Brain microvascular endothelial cell (primary cell): ENCODE measurements around the gene CDKL1.
"Not testable (repeated sequence)": the region's sequence is repeated elsewhere in the genome, so short reads cannot be mapped to it uniquely, and the experiment has no call there.

Experiments
- DNase-seq: peaks from one replicate; pipeline ENCODE4 v3.0.0-alpha.2; 2020
- H3K27ac ChIP-seq: fragments of 250-450 bp; sonication (Bioruptor Pico); 2 replicates; pipeline ENCODE4 v1.5.1; 2020; ENCODE audit warnings: mild to moderate bottlenecking, moderate library complexity
- H3K27me3 ChIP-seq: fragments of 250-450 bp; sonication (Bioruptor Pico); replicated peaks from 2 replicates; pipeline ENCODE4 v1.5.1; 2020; ENCODE audit warnings: mild to moderate bottlenecking
- H3K36me3 ChIP-seq: fragments of 250-450 bp; sonication (Bioruptor Pico); replicated peaks from 2 replicates; pipeline ENCODE4 v1.5.1; 2020; ENCODE audit warnings: mild to moderate bottlenecking
- H3K4me3 ChIP-seq: 2 replicates; pipeline ENCODE4 v1.5.1; 2011; ENCODE audit warnings: low read depth, mild to moderate bottlenecking, control low read depth, low read length, moderate library complexity
- in situ Hi-C: cut with HindIII; loops from 2 replicates; pipeline ENCODE4 v1.10.0; 2017; ENCODE audit warnings: low sequenced_read_pairs, low pct_ligation_motif_present
- TF ChIP-seq, protein P1 (sequence below): IDR thresholded peaks from 2 replicates; pipeline ENCODE4 v1.5.1; 2011; ENCODE audit warnings: low read depth, mild to moderate bottlenecking, moderate library complexity, low read length, control low read depth, inconsistent platforms; ENCODE audit errors: missing control alignments

Gene CDKL1

DNA sequence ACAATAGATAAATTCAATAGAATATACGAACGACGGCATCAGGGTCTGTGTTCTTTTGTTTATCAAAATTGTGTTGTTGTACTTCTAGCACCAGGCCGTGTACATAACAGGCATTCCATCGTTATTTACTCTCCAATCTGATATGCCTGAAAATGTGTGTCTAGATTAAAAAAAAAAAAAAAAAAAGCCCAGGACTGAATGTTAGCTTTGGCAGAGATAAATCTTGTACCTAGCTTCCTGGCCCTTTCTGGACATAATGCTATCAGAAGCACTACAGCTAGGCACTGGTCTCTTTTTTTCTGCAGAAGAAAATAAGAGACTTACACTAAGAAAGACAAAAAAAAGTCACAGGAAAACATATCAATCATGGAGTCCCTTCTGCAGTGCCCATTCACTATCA is 37.0 kb downstream of the CDKL1 start:
- Histone ChIP-seq H3K36me3 (no peaks in the 10 kb centered on the region), H3K4me3 (no peak overlapping the region), H3K27ac (no peak overlapping the region), H3K27me3 (no peaks in the 10 kb centered on the region)
- DNase-seq: no peak
- TF ChIP-seq, protein P1, sequence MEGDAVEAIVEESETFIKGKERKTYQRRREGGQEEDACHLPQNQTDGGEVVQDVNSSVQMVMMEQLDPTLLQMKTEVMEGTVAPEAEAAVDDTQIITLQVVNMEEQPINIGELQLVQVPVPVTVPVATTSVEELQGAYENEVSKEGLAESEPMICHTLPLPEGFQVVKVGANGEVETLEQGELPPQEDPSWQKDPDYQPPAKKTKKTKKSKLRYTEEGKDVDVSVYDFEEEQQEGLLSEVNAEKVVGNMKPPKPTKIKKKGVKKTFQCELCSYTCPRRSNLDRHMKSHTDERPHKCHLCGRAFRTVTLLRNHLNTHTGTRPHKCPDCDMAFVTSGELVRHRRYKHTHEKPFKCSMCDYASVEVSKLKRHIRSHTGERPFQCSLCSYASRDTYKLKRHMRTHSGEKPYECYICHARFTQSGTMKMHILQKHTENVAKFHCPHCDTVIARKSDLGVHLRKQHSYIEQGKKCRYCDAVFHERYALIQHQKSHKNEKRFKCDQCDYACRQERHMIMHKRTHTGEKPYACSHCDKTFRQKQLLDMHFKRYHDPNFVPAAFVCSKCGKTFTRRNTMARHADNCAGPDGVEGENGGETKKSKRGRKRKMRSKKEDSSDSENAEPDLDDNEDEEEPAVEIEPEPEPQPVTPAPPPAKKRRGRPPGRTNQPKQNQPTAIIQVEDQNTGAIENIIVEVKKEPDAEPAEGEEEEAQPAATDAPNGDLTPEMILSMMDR: no peak
- in situ Hi-C loops: no loop called here

DNA sequence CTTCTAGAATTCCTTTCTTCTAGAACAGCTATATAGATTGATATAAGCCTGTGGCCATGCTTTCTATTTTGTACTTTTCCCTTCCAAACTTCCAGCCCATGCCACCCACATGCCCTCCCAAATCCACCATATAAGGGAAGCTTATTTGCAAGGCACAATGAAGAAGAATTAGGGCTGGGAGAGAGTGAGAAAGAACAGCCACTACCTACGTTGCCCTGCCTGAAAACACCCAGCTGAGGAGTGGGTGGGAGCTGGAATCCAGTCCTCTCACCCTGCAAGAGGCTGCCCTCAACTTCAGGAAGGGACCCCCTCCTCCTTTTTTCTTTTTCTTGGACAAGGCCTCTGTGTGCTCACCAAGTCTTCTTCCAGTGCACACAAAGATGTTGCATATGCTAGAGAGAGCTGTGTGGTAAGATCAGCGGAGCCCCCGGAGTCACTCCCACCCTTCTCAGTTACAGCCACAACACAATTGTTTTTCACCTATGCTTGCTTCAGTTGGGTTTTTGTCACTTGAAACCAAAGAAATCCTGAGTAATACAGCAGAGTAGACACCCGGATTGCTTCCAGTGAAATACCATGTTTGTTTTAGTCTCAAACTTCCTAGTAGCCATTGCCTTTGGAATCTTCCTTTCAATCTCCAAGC is 38.8 kb downstream of the CDKL1 start:
- TF ChIP-seq, protein P1: no peak
- in situ Hi-C loops: no loop called here

GRCh38 chr14:50357124-50357523 is 39.6 kb downstream of the CDKL1 start:
- no peaks in the 10 kb centered on the region for H3K36me3 ChIP-seq
- no peaks in the 10 kb centered on the region for H3K27me3 ChIP-seq
- DNase-seq: no peak
- TF ChIP-seq, protein P1: no peak
- in situ Hi-C loops: no loop called here
- no peak overlapping the region for H3K27ac ChIP-seq
- no peak overlapping the region for H3K4me3 ChIP-seq

More for the DNA sequence above, 38.8 kb downstream of the CDKL1 start:
- Histone ChIP-seq H3K4me3 (no peak overlapping the region), H3K27me3 (no peaks in the 10 kb centered on the region), H3K27ac (no peak overlapping the region), H3K36me3 (no peaks in the 10 kb centered on the region)
- DNase-seq: no peak

DNA sequence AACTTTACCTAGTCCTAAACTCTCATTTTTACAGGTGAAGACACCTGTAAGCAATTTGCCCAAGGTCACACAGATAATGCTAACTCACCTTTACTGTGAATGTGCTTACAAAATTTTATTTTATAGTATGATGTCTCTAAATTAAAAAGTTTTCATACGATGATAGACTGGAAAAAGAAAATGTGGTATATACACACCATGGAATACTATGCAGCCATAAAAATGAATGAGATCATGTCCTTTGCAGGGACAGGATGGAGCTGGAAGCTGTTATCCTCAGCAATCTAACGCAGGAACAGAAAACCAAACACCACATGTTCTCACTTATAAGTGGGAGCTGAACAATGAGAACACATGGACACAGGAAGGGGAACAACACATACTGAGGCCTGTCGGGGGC is 40.4 kb downstream of the CDKL1 start:
- H3K36me3 ChIP-seq, H3K27me3 ChIP-seq, H3K27ac ChIP-seq, DNase-seq, H3K4me3 ChIP-seq, in situ Hi-C loops: not testable (repeated sequence)

- H3K27ac ChIP-seq: no peak overlapping the region
- in situ Hi-C loops: no loop called here
- H3K4me3 ChIP-seq: no peak overlapping the region
- TF ChIP-seq, protein P1: no peak
- no peak for DNase-seq
- H3K36me3 ChIP-seq: no peaks in the 10 kb centered on the region
- H3K27me3 ChIP-seq: no peaks in the 10 kb centered on the region
These were observed 41.0 kb downstream of the CDKL1 start for GRCh38 chr14:50355692-50356091.

DNA sequence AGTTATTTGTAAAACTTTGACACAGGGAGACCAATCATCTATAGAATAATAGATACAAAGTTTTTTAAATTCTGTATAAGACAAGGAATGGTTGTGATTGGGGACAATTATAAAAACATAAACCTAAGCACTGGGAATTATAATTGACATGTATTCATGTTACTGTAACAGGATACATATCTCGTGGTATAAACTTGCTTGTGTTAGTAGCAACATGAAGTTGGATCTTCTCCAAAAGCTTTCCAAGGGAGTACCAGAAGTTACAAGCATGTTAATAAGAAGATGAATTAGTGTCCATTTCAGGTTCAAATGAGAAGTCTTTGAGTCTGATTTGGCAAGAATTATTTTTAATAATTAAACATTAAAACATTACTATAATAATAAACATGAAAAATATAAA is 42.2 kb downstream of the CDKL1 start:
- no peak for DNase-seq
- Histone ChIP-seq H3K4me3 (no peak overlapping the region), H3K27me3 (no peaks in the 10 kb centered on the region), H3K36me3 (no peaks in the 10 kb centered on the region), H3K27ac (no peak overlapping the region)
- in situ Hi-C loops: no loop called here
- TF ChIP-seq, protein P1: no peak
